ENCODE data around the gene SLC6A17. TPM values are rescaled to one million over a fixed set of nuclear protein-coding genes. Genes with fewer than 3 reads are reported as not detected.

SLC6A17 gene
- total and polyA plus RNA-seq, 9 of the 15 experiments (the other 6 are each of a cell fraction or from before 2014, with no cell fraction given), result not detected

DNA sequence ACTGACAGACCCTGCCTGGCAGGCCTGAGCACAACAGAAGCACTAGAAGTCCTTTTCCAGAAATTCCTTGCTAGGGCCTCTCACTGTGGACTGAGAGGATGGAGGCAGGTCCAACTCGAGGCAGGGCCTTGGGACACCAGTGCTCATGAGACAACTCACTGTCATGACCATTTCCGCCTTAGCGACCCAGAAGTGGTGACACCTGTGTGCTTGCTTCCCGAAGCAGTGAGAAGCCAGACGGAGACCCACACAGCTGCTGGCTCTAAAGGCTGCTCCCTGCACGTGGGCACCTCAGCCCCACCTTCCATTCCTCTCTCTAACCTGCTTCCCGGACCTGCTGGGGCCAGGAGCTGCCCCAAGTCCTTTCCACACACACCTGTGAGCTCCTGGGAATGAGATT lies 92.9 kb downstream of the SLC6A17 start:
- ATAC-seq (no peak), FAIRE-seq (no peak), DNase-seq (ENCODE audit: extremely low read depth in 1 of 4, low spot score in 3 of 4) (no peak)
- Histone ChIP-seq H3K27me3 (ENCODE audit: control insufficient read depth in 2 of 2, insufficient read depth in 2 of 2, low read length in 2 of 2) (peaks cover 30 to 73% of the 10 kb centered on the region in 2 experiments), H3K4me2 (ENCODE audit: insufficient read depth, low read length) (no peak overlapping the region), H3K36me3 (ENCODE audit: control insufficient read depth, insufficient read depth, low read length) (no peaks in the 10 kb centered on the region), H3K4me1 (replicated peaks in 1 of 2; ENCODE audit: control insufficient read depth in 2 of 2, insufficient read depth in 2 of 2, low read length in 2 of 2) (no peaks in the 10 kb centered on the region; a peak in 1 of 5 replicates), H3K27ac (ENCODE audit: extremely low read depth, low read depth, low read length) (no peak overlapping the region), H3K79me2 (ENCODE audit: control insufficient read depth, insufficient read depth, low read length) (no peaks in the 10 kb centered on the region), H3K4me3 (no peak overlapping the region), H3K9ac (ENCODE audit: insufficient read depth in 1 of 2, low read depth in 2 of 2, low read length in 2 of 2) (no peak overlapping the region), H3K9me3 (replicated peaks; ENCODE audit: control insufficient read depth, insufficient read depth, low read depth, low read length) (no peaks in the 10 kb centered on the region), H2AFZ (ENCODE audit: low read depth, low read length) (no peak overlapping the region), H4K20me1 (replicated peaks; ENCODE audit: control insufficient read depth, insufficient read depth, low read length) (0 out of 2 replicates have a peak, but pooled peaks cover 3% of the 10 kb centered on the region), H3K9me1 (ENCODE audit: control insufficient read depth, insufficient read depth, low read length) (no peaks in the 10 kb centered on the region)
- no TSS peak for BruUV-seq (replicated peaks)
- ChIA-PET POLR2A (interaction anchor here (0.6 kb wide), 1 partner anchor 36 kb away, joined by 3 read pairs; no protein-coding TSS in a partner anchor), CTCF (ENCODE audit: low intra/inter-chr PET ratio) (no interaction called here)
- TF ChIP-seq ZFP1 (CRISPR knock-in tag; IDR thresholded peaks at IDR 0.05) (no peak), PHF21A (IDR thresholded peaks at IDR 0.05; ENCODE audit: borderline replicate concordance, low read depth) (no peak), SPI1 (IDR thresholded peaks at IDR 0.05; ENCODE audit: borderline replicate concordance, low read depth, low read length) (no peak), RBM15 (IDR thresholded peaks at IDR 0.05; ENCODE audit: insufficient read depth, low read length) (no peak), DNMT1 (IDR thresholded peaks at IDR 0.05) (no peak), SREBF2 (CRISPR knock-in tag; IDR thresholded peaks at IDR 0.05) (no peak), ZNF316 (IDR thresholded peaks at IDR 0.05) (no peak), RAD51 (IDR thresholded peaks at IDR 0.05; ENCODE audit: borderline replicate concordance, low read depth) (no peak), NCOR1 (IDR thresholded peaks at IDR 0.05) (no peak), PRMT5 (CRISPR knock-in tag; IDR thresholded peaks at IDR 0.05) (no peak), SMAD2 (IDR thresholded peaks at IDR 0.05; ENCODE audit: low read depth, low read length) (no peak)
- TF ChIP-seq, protein P1, sequence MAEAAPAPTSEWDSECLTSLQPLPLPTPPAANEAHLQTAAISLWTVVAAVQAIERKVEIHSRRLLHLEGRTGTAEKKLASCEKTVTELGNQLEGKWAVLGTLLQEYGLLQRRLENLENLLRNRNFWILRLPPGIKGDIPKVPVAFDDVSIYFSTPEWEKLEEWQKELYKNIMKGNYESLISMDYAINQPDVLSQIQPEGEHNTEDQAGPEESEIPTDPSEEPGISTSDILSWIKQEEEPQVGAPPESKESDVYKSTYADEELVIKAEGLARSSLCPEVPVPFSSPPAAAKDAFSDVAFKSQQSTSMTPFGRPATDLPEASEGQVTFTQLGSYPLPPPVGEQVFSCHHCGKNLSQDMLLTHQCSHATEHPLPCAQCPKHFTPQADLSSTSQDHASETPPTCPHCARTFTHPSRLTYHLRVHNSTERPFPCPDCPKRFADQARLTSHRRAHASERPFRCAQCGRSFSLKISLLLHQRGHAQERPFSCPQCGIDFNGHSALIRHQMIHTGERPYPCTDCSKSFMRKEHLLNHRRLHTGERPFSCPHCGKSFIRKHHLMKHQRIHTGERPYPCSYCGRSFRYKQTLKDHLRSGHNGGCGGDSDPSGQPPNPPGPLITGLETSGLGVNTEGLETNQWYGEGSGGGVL (CRISPR knock-in tag; IDR thresholded peaks at IDR 0.05), result no peak
- TF ChIP-seq, protein P2, sequence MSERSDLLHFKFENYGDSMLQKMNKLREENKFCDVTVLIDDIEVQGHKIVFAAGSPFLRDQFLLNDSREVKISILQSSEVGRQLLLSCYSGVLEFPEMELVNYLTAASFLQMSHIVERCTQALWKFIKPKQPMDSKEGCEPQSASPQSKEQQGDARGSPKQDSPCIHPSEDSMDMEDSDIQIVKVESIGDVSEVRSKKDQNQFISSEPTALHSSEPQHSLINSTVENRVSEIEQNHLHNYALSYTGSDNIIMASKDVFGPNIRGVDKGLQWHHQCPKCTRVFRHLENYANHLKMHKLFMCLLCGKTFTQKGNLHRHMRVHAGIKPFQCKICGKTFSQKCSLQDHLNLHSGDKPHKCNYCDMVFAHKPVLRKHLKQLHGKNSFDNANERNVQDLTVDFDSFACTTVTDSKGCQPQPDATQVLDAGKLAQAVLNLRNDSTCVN (CRISPR knock-in tag; IDR thresholded peaks at IDR 0.05), result no peak
- TF ChIP-seq, protein P3, sequence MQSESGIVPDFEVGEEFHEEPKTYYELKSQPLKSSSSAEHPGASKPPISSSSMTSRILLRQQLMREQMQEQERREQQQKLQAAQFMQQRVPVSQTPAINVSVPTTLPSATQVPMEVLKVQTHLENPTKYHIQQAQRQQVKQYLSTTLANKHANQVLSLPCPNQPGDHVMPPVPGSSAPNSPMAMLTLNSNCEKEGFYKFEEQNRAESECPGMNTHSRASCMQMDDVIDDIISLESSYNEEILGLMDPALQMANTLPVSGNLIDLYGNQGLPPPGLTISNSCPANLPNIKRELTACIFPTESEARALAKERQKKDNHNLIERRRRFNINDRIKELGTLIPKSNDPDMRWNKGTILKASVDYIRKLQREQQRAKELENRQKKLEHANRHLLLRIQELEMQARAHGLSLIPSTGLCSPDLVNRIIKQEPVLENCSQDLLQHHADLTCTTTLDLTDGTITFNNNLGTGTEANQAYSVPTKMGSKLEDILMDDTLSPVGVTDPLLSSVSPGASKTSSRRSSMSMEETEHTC (IDR thresholded peaks at IDR 0.05), result no peak
- intact Hi-C loops (cut with micrococcal nuclease) (no loop called here), in situ Hi-C loops (cut with MboI) (no loop called here)
- WGBS (ENCODE audit: insufficient coverage, low coverage, missing lambda C conversion rate), result 0% methylated on average over 7 of the region's 7 CpGs

Measured in K562 (cell line).